ENCODE data around the gene ZNG1A.

DNA sequence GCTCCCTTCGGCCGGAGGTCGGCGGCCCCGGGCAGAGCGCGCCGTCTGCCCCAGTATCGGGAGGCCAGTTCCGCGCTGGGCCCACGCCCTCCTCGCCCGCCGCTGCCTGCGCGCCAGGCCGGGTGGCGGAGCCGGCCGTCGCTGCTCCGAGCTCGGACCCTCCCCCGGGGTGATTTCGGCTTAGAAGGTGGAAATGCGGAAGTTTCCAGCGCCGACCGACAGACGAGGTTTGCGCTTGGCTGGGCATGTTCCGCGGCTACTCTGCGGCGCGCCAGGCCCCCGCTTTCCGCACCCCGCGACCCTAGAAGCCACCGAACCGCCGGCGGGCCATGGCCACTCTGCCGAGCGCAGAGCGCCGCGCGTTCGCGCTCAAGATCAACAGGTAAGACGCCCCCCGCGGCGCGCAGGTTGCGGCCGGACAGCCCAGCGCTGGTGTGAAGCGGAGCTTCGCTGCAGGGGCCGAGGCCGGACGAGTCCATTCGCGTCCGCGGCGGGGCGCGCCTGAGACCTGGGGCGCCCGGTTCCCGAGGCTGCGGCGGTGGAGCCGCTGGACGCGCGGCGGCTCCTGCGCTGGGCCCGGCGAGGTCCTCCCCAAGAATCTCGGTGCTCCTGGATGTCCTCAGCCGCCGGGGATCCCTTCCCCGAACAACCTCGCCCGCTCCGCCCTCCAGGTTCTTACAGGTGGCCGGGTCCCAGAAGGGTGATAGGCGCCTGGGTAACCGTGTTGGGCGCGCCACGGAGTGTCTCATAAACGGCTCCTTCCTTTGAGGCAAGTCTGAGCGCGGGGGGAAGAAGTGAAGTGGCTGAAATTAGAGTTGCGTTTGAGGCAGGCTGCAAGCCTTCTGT lies 36.0 kb upstream of the ZNG1A start, which contains the start of gene DOCK8:
- TF ChIP-seq, protein P1, sequence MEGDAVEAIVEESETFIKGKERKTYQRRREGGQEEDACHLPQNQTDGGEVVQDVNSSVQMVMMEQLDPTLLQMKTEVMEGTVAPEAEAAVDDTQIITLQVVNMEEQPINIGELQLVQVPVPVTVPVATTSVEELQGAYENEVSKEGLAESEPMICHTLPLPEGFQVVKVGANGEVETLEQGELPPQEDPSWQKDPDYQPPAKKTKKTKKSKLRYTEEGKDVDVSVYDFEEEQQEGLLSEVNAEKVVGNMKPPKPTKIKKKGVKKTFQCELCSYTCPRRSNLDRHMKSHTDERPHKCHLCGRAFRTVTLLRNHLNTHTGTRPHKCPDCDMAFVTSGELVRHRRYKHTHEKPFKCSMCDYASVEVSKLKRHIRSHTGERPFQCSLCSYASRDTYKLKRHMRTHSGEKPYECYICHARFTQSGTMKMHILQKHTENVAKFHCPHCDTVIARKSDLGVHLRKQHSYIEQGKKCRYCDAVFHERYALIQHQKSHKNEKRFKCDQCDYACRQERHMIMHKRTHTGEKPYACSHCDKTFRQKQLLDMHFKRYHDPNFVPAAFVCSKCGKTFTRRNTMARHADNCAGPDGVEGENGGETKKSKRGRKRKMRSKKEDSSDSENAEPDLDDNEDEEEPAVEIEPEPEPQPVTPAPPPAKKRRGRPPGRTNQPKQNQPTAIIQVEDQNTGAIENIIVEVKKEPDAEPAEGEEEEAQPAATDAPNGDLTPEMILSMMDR (conservative IDR thresholded peaks at IDR 0.05; ENCODE audit: low read length), result peak; percentile 67
- TF ChIP-seq EZH2phosphoT487 (IDR thresholded peaks at IDR 0.05; ENCODE audit: borderline replicate concordance, low read depth, low read length), result no peak
